HG02759 (cell line): ENCODE data around the gene DNAJC7.

Experiments used
- ATAC-seq: cut with Tn5 transposase; IDR thresholded peaks from one replicate; pipeline ENCODE4 v1.9.1; 2021; ENCODE audit warnings: mild to moderate bottlenecking, moderate library complexity; ENCODE audit not compliant: unreplicated experiment

Gene DNAJC7, protein sequence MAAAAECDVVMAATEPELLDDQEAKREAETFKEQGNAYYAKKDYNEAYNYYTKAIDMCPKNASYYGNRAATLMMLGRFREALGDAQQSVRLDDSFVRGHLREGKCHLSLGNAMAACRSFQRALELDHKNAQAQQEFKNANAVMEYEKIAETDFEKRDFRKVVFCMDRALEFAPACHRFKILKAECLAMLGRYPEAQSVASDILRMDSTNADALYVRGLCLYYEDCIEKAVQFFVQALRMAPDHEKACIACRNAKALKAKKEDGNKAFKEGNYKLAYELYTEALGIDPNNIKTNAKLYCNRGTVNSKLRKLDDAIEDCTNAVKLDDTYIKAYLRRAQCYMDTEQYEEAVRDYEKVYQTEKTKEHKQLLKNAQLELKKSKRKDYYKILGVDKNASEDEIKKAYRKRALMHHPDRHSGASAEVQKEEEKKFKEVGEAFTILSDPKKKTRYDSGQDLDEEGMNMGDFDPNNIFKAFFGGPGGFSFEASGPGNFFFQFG

DNA sequence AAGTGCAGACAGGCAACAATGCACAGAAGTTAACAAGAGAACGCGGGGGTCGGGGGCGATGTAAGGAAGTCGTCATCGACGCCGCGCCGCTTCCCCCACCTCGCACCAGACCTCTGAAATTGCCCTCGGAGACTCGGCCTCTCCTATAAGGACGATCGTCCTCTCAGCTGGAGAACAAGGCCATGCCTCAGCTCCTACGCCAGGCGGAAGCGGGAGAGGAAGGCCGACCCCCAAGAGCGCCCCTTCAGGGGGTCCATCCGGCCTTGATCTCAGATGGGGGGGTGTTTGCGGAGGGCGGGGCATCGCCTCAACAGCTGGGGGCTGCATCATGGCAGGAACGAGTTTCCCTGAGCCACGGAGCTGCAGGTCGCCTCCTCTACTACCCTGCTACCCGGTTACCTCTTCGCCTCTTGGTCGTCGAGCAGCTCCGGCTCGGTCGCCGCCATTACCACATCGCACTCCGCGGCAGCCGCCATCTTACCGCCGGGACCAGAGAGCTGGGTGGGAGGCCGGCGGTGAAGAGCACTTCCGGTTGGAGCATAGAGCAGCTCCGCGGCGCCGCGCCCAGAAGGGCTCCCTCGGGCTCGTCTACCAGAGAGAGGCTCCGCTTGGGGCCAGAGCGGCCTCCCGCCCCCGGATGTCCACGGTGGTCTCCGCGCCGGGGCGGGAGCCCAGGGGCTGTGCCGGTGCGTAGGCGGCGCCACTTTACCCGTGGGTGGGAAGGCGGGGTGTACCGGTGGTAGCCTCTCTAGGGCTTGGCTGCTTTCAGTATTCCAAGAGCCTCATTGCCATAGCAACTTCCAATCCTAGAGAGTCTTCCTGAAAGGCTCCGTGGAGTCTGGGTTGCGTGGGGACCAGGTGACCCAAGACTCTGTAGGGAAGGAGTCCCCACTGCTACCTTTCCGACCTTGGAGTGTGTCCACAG lies at the start of gene DNAJC7:
Gene DNAJC7 (minus strand): TSS at position 499 of the 925 bp plus-strand sequence. CDS start 23 bp downstream, at position 476.
- peak; percentile 84 for ATAC-seq

DNA sequence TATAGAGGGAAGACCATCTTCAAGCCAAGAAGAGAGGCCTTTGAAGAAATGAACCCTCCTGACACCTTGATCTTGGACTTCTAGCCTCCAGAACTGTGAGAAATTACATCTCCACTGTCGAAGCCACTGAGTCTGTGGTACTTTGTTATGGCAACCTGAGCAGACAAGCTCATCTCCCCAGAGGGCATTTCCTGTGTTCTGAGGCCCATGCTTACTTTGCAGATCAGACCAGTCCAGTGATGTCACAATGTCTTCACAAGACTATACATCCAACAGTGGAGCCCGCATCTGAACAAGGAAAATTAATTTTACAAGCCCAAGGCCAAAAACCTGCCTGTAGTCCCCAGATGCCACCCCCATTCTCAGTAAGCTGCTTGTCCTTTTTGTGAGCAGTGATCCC lies 48.0 kb upstream of the DNAJC7 start:
- ATAC-seq = no peak

DNA sequence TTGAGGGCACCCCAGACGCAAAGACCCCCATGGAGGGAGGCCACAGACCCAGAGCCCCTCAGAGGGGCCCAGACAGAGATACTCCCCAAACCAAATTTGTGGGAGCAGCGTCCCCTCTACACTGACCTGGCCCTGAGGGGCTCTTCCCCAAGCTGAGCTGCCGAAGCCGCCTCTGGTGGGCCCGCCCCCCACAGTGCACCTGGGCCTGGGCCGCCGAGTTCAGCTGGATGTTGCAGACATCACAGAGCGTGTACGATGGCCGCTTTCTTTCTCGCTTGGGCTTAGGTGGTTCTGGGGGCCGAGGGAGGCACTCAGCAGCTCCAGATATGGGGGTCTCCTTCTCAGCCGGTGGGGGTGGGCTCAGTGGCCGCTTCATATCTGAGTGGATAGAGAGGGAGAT lies 45.4 kb upstream of the DNAJC7 start:
- ATAC-seq = no peak

DNA sequence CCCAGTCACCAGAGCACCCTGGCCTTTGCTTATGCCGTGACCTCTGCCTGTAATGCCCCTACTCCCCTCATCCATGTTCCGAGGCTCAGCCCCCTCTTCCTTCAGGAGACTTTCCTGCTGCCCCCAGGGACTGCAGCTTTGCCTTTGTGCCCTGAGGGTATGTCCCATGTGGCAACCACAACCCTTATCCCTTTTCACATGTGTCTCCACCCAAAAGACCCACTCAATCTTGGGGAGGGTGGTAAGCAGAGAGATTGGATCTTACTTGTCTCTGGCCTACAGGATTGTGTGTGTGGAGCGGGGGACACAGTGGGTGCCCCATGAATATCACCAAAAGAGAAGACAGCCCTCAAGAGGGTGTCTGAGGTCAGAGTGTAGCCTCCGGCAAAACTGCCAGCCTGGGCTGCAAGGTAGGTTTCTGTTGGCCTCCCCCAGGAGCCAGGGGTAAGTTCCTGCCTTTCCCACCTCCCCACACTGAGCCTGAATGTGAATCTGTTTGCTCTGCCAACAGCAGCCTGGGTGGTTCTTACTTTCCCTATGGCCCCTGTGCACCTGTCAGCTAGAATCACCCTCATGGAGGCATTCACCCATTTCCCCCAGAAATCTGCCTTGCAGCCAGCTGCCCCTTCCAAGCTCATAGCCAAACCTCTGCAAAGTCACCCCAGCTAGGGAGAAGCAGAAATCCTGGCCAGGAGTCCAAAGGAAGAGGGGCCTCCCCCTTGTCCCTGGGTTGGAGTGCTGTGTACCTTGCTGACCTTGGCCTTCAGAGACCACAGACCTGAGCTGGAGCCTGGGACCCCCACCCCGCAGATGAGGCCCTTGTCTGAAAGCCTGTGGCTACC lies 44.6 kb upstream of the DNAJC7 start:
- ATAC-seq = no peak

DNA sequence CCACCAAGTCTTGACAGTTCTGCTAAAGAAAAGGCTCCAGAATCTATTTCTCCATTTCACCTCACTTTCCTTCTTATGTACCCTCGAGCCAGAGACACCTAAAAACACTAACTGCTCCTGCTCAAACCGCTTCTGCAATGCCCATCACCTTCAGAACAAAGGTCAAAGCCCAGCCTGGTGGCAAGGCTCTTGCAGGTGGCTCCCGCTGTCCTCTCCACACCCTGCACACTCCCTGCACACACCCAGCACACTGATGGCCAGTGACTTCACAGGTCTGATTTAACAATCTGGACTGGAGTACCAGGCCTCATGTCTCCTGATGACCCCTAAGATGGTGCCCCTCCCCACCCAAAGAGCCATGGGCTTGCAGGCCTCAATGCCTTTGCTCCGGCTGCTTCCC lies 43.0 kb upstream of the DNAJC7 start:
- no peak for ATAC-seq

DNA sequence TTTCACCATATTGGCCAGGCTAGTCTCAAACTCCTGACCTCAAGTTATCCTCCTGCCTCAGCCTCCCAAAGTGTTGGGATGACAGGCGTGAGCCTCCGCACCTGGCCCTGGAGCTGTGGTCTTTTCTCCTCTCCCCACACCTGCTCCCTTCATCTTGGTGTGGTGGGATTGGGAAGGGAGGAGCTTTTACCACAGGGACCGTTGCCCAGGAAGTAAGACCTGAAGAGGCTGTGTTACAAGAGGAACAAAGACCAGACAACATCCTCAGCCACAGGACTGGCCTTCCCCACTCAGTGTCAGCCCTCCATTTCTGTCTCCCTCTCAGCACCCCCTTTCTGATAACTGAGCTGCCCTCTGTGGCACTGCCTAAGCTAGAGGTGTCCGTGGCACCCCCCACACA lies 42.6 kb upstream of the DNAJC7 start:
- no peak for ATAC-seq

DNA sequence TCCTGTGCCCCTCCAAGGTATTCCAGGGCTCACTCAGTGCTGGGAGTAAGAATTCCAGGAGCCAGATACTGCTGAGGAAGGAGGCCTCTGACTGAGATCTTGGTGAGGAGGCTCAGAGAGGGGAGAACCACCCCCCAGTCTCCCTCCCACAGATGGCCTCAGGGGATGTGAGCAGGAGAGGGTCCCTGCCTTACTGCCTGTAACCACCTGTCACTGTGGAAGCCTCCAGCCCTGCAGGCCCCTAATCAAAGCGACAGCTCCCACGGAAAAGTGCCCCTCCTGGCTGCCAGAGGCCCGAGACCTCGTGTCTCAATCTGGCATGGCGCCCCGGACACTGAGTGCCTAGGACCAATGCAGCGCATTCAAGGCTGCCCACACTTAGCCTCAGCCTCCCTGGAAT lies 40.8 kb upstream of the DNAJC7 start:
- no peak for ATAC-seq

DNA sequence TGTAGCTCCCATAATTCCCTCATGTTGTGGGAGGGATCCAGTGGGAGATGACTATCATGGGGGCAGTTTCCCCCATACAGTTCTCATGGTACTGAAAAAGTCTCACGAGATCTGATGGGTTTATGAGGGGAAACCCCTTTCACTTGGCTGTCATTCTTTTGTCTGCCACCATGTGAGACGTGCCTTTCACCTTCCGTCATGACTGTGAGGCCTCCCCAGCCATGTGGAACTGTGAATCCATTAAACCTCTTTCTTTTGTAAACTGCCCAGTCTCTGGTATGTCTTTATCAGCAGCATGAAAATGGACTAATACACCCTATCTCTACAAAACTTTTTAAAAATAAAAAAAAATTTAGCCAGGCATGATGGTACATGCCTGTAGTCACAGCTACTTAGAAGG lies 39.4 kb upstream of the DNAJC7 start:
- no peak for ATAC-seq

DNA sequence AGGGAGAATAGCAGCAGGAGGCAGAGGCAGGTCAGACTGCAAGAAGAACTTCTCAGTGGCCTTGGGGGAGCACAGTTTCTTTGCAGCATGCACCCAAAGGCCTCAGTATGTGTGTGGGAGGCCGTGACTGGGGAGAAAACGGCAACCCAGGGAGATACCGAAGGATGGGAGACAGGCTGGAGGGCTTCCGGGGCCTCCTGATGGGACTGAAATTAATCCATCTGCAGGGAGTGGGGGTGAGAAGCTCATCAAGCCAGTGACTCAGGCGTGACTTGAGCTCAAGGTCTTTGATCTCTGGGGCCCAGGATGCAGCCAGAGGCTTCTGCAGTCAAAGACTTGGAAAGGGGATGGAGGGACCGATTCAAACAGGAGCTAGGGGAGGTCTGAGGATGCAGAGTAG lies 38.3 kb upstream of the DNAJC7 start:
- ATAC-seq = no peak

DNA sequence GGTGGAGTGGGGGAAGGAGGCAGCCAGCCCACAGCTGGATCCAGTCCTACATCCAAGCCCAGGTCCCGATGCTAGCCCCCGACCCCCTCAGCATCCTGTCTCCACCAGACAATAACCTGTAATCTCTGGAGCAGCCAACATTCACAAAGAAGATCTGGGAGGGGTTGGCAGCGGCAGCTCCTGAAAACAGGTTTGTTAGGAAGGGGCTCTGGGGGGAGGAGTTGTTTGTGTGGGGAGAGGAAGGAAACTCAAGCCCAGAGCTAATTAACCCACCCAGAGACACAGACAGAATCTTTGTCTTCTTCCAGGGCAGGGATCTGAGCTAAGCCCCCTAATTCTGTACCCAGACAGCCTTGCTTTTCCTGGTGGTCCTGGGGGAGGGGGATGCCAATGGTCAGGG lies 37.8 kb upstream of the DNAJC7 start:
- no peak for ATAC-seq

DNA sequence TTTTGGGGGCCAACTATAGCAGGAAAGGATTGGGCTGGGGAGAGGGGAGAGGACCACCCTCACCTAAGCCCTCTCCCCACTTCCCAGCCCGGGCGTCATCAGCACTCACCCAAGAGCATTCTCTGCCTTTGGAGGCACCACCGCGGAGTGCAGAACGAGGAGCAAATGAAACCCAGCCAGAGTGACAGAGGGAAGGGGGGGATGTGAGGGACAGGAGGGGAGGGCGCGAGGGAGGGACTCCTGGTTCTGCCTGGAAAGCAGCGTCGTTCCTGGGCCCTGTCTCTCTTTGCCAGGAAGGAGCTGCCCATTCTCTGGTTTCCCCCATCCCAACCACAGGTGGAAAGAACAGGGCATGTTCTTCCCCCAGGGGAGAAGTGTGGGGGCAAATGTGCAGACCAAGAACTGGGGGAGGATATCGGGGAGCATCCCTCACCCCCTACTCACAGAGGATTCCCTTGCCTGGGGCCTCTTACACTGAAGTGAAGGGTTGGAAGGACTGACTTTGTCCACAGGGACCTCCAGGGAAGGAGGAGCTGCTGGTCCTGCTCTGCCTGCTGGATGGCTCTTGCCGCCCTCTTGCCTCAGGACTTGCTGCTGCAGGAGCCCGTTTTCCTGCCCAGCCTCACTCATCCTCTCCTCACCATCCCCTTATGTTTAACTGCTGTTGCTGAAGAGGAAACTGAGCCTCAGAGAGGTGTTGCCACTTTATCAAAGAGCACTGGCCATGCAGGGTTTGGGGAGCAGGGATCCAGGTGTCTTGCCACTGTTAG lies 36.7 kb upstream of the DNAJC7 start:
- ATAC-seq = no peak

DNA sequence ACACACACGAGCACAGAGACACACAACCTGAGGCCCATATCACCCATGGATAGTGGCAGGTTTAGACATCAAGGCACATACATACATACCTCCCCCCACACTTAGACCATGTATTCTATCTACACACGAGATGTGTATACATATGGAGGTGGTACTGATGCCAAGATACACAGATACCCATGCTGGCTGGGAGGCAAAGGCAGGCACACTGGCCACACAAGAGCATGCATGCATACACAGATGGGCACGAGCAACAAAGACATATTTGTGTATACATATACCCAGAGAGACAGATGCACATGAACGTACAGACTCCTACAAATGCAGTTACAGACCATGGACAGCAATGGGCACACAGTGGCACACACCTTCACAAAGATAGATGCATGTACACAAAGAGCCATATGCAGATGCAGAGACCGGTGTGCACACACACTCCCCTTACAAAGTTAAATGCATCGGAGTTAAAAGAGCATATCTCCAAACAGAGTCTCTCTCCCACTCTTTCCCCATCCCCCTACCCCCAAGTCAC lies 35.2 kb upstream of the DNAJC7 start:
- ATAC-seq = no peak

DNA sequence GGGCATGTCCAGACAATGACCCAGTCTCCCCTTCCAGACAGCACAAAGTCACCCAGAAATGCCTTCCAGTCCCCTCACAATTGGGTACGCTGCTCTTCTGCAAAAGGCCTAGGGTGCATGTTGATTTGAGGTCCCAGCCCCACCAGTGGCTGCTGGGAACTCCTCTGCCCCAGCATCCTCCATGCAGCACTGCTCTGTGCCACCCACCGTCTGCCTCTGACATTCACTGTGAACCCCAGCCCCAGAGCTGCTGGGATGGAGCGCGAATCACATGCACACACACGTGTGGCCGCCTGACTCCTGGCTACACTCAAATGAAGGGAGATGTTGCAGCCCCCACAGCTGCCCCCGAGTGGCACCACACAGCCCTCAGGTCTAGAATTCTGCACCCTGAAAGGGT lies 34.4 kb upstream of the DNAJC7 start:
- no peak for ATAC-seq

DNA sequence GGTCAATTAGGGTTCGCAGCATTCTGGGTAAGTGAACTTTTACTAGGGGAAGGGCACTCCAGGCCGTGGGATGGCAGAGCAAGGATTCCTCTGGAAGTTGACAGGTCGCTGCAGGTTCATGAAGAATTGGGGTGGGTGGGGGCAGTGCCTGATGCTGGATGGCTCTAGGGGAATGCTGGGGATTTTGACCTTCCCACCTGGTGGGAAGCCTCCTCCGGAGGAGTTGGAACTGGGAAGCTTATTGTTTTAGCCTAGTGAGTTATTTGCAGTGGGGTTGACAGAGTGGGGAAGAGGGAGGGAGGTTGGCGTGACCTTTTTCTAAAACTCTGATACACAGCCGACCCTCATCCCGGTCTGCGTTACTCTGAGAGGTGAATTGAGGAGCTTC lies 33.8 kb upstream of the DNAJC7 start:
- ATAC-seq = no peak

DNA sequence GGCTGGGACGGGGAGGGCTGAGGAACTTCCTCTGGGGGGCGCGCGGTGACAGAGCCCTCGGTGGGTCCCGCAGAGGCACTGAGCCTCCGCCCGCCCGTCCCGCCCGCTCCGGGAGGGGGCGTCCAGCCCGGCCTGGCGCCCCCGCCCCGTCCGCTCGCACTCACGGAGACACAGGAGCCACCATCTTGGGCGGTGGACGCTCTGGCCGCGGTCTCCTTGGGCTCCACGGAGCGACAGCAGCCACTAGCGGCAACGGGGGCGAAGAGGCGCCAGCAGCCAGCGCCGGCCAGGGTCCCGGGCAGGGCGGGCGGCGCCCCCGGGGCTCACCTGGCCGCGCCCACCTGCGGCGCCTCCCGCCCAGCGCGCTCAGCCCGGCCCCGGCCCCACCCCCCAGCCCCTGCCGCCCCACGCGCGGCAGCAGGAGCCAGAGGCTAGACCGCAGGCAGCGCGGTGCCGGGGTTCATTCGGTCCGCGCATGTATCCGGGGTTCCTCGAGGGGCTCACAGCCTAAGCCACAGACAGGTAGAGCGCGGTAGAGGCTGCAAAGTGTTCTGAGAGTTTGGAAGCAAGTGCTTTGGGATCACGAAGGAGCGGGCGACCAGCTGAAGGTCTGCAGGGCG lies 33.3 kb upstream of the DNAJC7 start, which contains the start of gene C17orf113:
Gene C17orf113 (minus strand): TSS at position 209 of the 620 bp plus-strand sequence. CDS start 7,225 bp downstream, outside the sequence.
- no peak for ATAC-seq

DNA sequence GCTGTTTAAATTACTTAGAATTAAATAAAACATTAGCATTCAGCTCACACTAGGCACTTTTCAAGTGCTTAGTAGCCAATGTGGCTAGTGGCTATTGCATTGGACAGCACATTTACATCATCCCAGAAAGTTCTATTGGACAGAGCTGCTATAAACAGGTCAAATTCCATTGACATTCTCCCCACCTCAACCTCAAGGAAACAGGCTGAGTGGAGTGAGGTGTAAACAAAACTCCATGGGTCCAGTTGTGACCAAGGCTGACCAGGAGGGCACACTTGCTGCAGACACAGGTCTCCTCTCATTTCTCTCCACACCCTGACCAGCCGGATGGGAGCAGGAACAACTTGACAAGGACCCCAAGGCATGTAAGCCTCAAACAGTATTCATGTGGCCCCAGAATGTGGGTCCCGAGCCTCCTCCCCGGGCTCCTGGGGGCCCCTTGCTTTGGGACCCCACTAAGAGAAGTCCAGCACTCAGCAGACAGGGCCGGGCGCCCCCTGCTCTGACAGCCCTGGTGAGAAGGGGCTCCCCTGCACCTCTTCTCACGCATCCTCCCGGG lies 32.7 kb upstream of the DNAJC7 start:
- ATAC-seq = no peak

DNA sequence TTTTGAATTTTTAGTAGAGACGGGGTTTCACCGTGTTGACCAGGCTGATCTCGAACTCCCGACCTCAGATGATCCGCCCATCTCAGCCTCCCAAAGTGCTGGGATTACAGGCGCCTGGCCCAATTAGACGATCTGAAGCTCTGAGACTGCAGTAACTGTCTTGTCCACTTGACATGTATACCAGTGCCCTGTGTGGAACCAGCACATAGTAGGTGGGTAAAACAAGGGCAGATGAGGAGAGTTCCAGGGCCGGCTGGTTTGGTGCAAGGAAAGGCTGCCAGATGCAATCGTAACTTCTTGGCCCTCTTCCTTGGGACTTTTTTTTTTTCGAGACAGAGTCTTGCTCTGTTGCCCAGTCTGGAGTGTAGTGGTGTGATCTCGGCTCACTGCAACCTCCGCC lies 30.1 kb upstream of the DNAJC7 start:
- no peak for ATAC-seq

DNA sequence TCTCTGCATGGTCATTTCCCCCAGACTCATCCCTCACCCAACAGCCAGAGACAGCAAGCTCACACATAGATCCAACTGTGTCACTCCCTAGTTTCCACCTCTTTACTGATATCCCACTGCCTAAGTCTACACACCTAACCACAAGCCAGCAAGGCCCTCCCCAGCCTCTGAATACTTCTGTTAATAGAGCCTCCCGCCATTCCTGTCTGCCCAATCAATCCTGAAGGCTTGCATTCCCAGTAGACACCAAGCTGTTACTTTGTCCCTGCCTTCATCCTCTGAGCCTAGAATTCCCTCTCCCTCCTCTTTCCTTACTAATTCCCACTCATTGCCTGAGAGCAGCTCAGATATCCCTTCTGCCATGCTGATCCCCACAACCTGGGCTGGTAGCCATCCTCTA lies 28.5 kb upstream of the DNAJC7 start:
- no peak for ATAC-seq
